Skeletal muscle satellite cell (primary cell): ENCODE measurements around the gene DMD.

Source experiments
- H3K27me3 ChIP-seq: 2 replicates; pipeline ENCODE4 v1.7.0; 2013; ENCODE audit warnings: low read length; ENCODE audit not compliant: control insufficient read depth, insufficient read depth
- H3K36me3 ChIP-seq: 2 replicates; pipeline ENCODE4 v1.7.0; 2013; ENCODE audit warnings: mild to moderate bottlenecking, control low read depth, low read length; ENCODE audit not compliant: insufficient read depth
- H3K4me1 ChIP-seq: 2 replicates; pipeline ENCODE4 v1.7.0; 2013; ENCODE audit warnings: low read length; ENCODE audit not compliant: control insufficient read depth, insufficient read depth
- H3K4me2 ChIP-seq: 2 replicates; pipeline ENCODE4 v1.7.0; 2013; ENCODE audit warnings: mild to moderate bottlenecking, low read length
- H3K4me3 ChIP-seq: 2 replicates; pipeline ENCODE4 v1.7.0; 2013; ENCODE audit warnings: low read length
- H3K9ac ChIP-seq: 2 replicates; pipeline ENCODE4 v1.7.0; 2013; ENCODE audit warnings: mild to moderate bottlenecking, low read depth, low read length, moderate library complexity
- H3K9me3 ChIP-seq: replicated peaks from 2 replicates; pipeline ENCODE4 v1.7.0; 2013; ENCODE audit warnings: mild to moderate bottlenecking, control low read depth, low read length

The DMD gene

GRCh38 chrX:32933548-32933947 lies 277.8 kb downstream of the DMD start:
- H3K36me3 ChIP-seq: no peaks in the 10 kb centered on the region
- no peaks in the 10 kb centered on the region for H3K4me1 ChIP-seq
- no peaks in the 10 kb centered on the region for H3K27me3 ChIP-seq
- H3K9ac ChIP-seq: no peak overlapping the region
- H3K4me2 ChIP-seq: no peak overlapping the region
- no peaks in the 10 kb centered on the region for H3K9me3 ChIP-seq
- H3K4me3 ChIP-seq: no peak overlapping the region

DNA sequence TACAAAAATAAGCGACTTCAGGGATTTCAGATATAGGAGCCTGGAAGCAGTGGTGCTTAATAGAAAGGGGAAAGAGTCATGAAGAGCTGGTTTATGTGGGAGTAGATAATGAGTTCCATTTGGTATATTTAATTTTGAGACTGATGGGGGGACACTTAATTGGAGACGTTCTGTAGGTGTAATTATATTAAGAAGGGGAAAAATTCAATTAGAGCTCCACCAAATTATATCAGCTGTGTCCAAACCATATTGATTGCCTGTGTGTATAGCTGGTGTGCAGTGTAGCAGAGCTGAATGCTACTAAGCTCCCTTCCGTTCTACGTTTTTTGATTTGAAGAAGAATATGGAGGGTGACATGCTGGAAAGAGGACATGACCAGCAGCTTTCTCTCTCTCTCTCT lies 282.3 kb downstream of the DMD start:
- no peaks in the 10 kb centered on the region for H3K27me3 ChIP-seq
- no peak overlapping the region for H3K4me2 ChIP-seq
- H3K36me3 ChIP-seq: no peaks in the 10 kb centered on the region
- H3K9me3 ChIP-seq: no peaks in the 10 kb centered on the region
- H3K9ac ChIP-seq: no peak overlapping the region
- no peaks in the 10 kb centered on the region for H3K4me1 ChIP-seq
- no peak overlapping the region for H3K4me3 ChIP-seq

DNA sequence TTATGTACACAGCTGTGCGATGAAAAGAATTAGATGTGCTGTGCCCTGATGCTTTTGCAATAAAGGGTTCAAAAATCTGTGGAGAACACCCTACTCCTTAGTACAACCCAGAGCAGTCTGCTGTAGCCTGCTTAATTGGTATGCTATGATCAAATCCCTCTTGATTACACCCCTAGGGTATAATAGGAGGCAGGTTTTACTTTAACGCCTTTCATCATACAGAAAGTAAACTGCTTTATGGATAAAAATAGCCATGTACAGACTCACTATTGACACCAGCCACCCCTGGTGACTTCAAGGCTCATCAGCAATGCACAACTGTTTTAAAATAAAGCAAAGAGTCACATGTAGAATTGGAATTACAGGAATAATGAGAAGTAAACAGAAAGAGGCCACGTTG lies 315.3 kb downstream of the DMD start:
- Histone ChIP-seq H3K4me2 (no peak overlapping the region), H3K27me3 (no peaks in the 10 kb centered on the region), H3K9ac (no peak overlapping the region), H3K36me3 (no peaks in the 10 kb centered on the region), H3K4me3 (no peak overlapping the region), H3K4me1 (no peaks in the 10 kb centered on the region), H3K9me3 (no peaks in the 10 kb centered on the region)

DNA sequence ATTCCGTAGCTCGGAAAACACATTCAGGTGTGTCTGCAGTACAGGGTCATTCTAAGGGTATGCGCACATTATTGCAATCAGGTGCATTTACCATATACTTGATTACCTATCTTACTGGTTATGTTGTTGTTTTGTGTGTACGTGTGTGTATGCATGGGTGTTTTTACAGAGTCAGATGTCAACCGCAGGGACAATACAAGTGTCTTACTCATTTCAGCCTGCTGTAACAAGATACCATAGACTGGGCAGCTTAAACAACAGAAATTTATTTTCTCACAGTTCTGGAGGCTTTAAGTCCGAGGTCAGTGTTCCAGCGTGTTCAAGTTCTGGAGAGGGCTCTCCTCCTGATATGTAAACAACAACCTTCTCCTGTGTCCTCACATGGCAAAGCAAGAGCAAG lies 316.7 kb downstream of the DMD start:
- H3K4me1 ChIP-seq: no peaks in the 10 kb centered on the region
- H3K27me3 ChIP-seq: no peaks in the 10 kb centered on the region
- H3K9me3 ChIP-seq: no peaks in the 10 kb centered on the region
- H3K4me2 ChIP-seq: no peak overlapping the region
- H3K9ac ChIP-seq: no peak overlapping the region
- H3K4me3 ChIP-seq: no peak overlapping the region
- H3K36me3 ChIP-seq: no peaks in the 10 kb centered on the region

GRCh38 chrX:32893751-32894150 lies 317.6 kb downstream of the DMD start:
- Histone ChIP-seq H3K4me3 (no peak overlapping the region), H3K9me3 (no peaks in the 10 kb centered on the region), H3K4me2 (no peak overlapping the region), H3K4me1 (no peaks in the 10 kb centered on the region), H3K9ac (no peak overlapping the region), H3K36me3 (no peaks in the 10 kb centered on the region), H3K27me3 (no peaks in the 10 kb centered on the region)

DNA sequence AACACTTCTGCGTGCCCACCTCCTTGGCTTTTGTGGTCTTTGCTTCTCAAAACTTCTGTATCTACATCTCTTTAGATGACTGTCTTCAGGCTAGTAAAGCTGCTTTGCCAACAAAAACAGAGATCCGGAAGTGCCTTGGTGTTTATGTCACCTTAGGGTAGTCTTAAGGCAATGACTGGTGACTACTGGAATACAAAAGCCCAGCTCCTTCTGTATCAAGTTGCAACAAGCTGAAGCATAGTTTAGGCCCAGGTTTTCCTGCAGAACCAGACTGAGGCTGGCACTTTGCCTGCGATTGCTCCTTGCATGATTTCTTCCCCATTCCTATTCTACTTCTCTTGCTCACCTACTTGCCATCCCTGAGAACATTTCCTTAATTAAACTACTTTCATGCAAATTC lies 333.8 kb downstream of the DMD start:
- Histone ChIP-seq H3K9me3 (no peaks in the 10 kb centered on the region), H3K9ac (no peak overlapping the region), H3K36me3 (no peaks in the 10 kb centered on the region), H3K4me1 (peaks cover 3% of the 10 kb centered on the region), H3K27me3 (no peaks in the 10 kb centered on the region), H3K4me3 (no peak overlapping the region), H3K4me2 (no peak overlapping the region)

DNA sequence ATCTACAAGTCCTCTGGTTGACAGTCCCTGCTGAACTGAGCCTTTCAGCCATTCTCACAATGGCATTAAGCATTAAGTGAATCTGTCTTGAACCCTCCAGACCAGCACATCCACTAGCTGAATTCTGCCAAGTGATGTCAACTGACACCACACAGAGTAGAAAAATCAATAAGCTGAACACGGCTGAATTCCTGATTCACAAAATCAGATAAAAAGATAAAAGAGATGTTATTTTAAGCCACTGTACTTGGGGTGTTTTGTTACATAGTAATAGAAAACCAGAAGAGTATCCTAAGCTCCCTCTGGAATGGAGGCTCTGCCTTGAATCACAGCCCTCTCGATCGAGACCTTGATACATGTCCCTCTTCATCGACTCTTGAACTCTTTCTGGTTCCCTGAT lies 336.5 kb downstream of the DMD start:
- no peaks in the 10 kb centered on the region for H3K27me3 ChIP-seq
- H3K4me1 ChIP-seq: peaks cover 16% of the 10 kb centered on the region
- H3K4me2 ChIP-seq: no peak overlapping the region
- no peak overlapping the region for H3K4me3 ChIP-seq
- no peaks in the 10 kb centered on the region for H3K9me3 ChIP-seq
- no peaks in the 10 kb centered on the region for H3K36me3 ChIP-seq
- H3K9ac ChIP-seq: no peak overlapping the region

DNA sequence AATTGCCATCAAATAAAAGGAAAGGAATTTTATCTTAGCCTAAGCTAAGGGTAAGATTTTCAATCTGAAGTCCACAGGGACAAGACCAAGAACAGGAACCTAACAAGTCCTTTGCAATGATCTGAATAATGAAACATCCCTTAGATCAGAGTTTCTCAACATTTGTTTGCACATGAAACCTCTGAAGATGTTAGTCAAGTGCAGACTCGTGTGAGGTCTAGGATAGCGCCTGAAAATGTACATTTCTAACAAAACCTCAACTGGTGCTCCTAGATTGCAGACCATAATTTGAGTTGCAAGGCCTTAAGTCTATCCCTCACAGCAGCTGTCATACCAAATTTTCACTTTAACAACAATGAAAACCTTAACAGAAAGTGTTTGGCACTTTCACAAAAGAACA lies 337.6 kb downstream of the DMD start:
- Histone ChIP-seq H3K9me3 (no peaks in the 10 kb centered on the region), H3K27me3 (no peaks in the 10 kb centered on the region), H3K9ac (no peak overlapping the region), H3K4me2 (no peak overlapping the region), H3K36me3 (no peaks in the 10 kb centered on the region), H3K4me1 (peaks cover 16% of the 10 kb centered on the region), H3K4me3 (no peak overlapping the region)

GRCh38 chrX:32871636-32872035 lies 339.7 kb downstream of the DMD start:
- H3K27me3 ChIP-seq: no peaks in the 10 kb centered on the region
- no peak overlapping the region for H3K9ac ChIP-seq
- H3K4me3 ChIP-seq: peak overlapping the region; percentile 34

GRCh38 chrX:32868524-32868895 lies 342.8 kb downstream of the DMD start:
- H3K27me3 ChIP-seq: no peaks in the 10 kb centered on the region
- no peak overlapping the region for H3K9ac ChIP-seq
- H3K4me3 ChIP-seq: no peak overlapping the region
- no peak overlapping the region for H3K4me2 ChIP-seq
- H3K36me3 ChIP-seq: no peaks in the 10 kb centered on the region
- no peaks in the 10 kb centered on the region for H3K9me3 ChIP-seq
- peaks cover 12% of the 10 kb centered on the region for H3K4me1 ChIP-seq

More at GRCh38 chrX:32871636-32872035, 339.7 kb downstream of the DMD start:
- peaks cover 12% of the 10 kb centered on the region for H3K4me1 ChIP-seq
- no peaks in the 10 kb centered on the region for H3K36me3 ChIP-seq
- peak overlapping the region; percentile 57 for H3K4me2 ChIP-seq
- H3K9me3 ChIP-seq: no peaks in the 10 kb centered on the region

- Histone ChIP-seq H3K4me2 (no peak overlapping the region), H3K9me3 (no peaks in the 10 kb centered on the region), H3K4me1 (peaks cover 12% of the 10 kb centered on the region), H3K9ac (no peak overlapping the region), H3K4me3 (no peak overlapping the region), H3K36me3 (no peaks in the 10 kb centered on the region), H3K27me3 (no peaks in the 10 kb centered on the region)
Measured at GRCh38 chrX:32867781-32868523, 343.4 kb downstream of the DMD start.

GRCh38 chrX:32852203-32852602 lies 359.1 kb downstream of the DMD start:
- no peaks in the 10 kb centered on the region for H3K4me1 ChIP-seq

More at GRCh38 chrX:32852203-32852602, 359.1 kb downstream of the DMD start:
- Histone ChIP-seq H3K9ac (no peak overlapping the region), H3K9me3 (no peaks in the 10 kb centered on the region), H3K4me2 (no peak overlapping the region), H3K4me3 (no peak overlapping the region), H3K27me3 (no peaks in the 10 kb centered on the region), H3K36me3 (no peaks in the 10 kb centered on the region)
